Vagina (tissue), 2 donors: ENCODE measurements around the gene ARAF. TPM values are rescaled to one million over a fixed set of nuclear protein-coding genes. Genes with fewer than 3 reads are reported as not detected.

ENCODE experiments used
- DNase-seq, 2 donors: peaks; one replicate each; pipeline ENCODE4 v3.0.0-alpha.2; 2017; ENCODE audit errors: extremely low spot score in 2 of 2
- H3K27ac ChIP-seq: fragments of 200-600 bp; sonication (generic); one replicate; pipeline ENCODE4 v1.5.1; 2019
- H3K27me3 ChIP-seq: fragments of 200-600 bp; sonication (generic); one replicate; pipeline ENCODE4 v1.5.1; 2019
- H3K36me3 ChIP-seq, 2 donors: fragments of 200-600 bp; sonication (generic); one replicate each; pipeline ENCODE4 v1.5.1; 2017 to 2019
- H3K4me1 ChIP-seq: fragments of 200-600 bp; sonication (generic); one replicate; pipeline ENCODE4 v1.5.1; 2019
- H3K4me3 ChIP-seq, 2 donors: fragments of 200-600 bp; sonication (generic); 1 replicate in 1 of 2; 2 replicates in 1 of 2; pipeline ENCODE4 v1.5.1; 2016 to 2019
- H3K9me3 ChIP-seq: fragments of 200-600 bp; sonication (generic); one replicate; pipeline ENCODE4 v1.5.1; 2019
- POLR2A ChIP-seq, 2 donors: fragments of 450-650 bp; IDR thresholded peaks; one replicate each; pipeline ENCODE4 v1.6.1; 2017; ENCODE audit warnings: antibody characterized with exemption in 2 of 2, mild to moderate bottlenecking in 2 of 2, moderate library complexity in 2 of 2
- POLR2AphosphoS5 ChIP-seq, 2 donors: sonication (generic); formaldehyde crosslinking; IDR thresholded peaks; one replicate each; pipeline ENCODE4 v1.9.0; 2017; ENCODE audit warnings: antibody characterized with exemption in 2 of 2, mild to moderate bottlenecking in 2 of 2, low read depth in 1 of 2; ENCODE audit not compliant: insufficient read depth in 1 of 2
- intact Hi-C: fragments of 100-400 bp; cut with DNase I; formaldehyde crosslinking; loops from one replicate; pipeline ENCODE4 v1.15.1; 2023
- total RNA-seq: library from RNA; depleted of rRNA; stranded (reverse); fragments of >200 nt; gene quantifications from one replicate; pipeline ENCODE4 v1.2.3, GENCODE V29; 2016
- TF ChIP-seq, protein P1 (sequence below), 3 experiments: fragments of 450-650 bp in 2 of 3; fragments of 200-600 bp in 1 of 3; sonication (generic) in 1 of 3; IDR thresholded peaks; one replicate each; pipeline ENCODE4 v1.5.1; 2017 to 2019; ENCODE audit warnings: antibody characterized with exemption in 3 of 3, mild to moderate bottlenecking in 2 of 3, moderate library complexity in 2 of 3

Gene ARAF
- total RNA-seq, 1 donor from 2014 or later, result 31.4 TPM

DNA sequence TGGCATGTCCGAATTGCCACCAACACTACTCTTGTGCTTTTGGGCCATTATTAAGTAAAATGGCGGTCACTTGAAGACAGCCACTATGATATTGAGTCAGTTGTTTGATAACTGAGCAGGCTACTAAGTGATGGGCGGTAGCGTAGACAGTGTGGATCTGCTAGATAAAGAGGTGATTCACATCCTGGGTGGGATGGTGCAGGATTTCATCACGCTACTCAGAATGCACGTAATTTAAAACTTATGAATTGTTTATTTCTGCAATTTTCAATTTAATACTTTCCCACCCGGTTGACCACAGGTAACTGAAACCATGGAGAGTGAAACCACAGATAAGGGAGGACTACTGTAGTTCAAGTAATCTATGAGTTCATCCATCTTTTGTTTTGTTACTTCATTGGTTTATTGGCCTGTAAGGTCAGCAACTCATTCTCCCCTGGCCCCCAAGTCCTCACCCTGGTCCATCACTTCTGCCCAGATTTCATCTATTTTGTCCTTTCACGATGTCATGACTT, 2.9 kb downstream of the ARAF start:
- peaks cover 0 to 7% of the 10 kb centered on the region in 2 donors for H3K36me3 ChIP-seq
- no peaks in the 10 kb centered on the region for H3K27me3 ChIP-seq
- no peak for TF ChIP-seq POLR2AphosphoS5 (IDR thresholded peaks at IDR 0.05; ENCODE audit: insufficient read depth in 1 of 2, low read depth in 1 of 2)
- no peak for TF ChIP-seq POLR2A (IDR thresholded peaks at IDR 0.05)
- TF ChIP-seq, protein P1, sequence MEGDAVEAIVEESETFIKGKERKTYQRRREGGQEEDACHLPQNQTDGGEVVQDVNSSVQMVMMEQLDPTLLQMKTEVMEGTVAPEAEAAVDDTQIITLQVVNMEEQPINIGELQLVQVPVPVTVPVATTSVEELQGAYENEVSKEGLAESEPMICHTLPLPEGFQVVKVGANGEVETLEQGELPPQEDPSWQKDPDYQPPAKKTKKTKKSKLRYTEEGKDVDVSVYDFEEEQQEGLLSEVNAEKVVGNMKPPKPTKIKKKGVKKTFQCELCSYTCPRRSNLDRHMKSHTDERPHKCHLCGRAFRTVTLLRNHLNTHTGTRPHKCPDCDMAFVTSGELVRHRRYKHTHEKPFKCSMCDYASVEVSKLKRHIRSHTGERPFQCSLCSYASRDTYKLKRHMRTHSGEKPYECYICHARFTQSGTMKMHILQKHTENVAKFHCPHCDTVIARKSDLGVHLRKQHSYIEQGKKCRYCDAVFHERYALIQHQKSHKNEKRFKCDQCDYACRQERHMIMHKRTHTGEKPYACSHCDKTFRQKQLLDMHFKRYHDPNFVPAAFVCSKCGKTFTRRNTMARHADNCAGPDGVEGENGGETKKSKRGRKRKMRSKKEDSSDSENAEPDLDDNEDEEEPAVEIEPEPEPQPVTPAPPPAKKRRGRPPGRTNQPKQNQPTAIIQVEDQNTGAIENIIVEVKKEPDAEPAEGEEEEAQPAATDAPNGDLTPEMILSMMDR (IDR thresholded peaks at IDR 0.05), result no peak
- H3K4me1 ChIP-seq, result peaks cover 24% of the 10 kb centered on the region
- no peak overlapping the region for H3K4me3 ChIP-seq
- no peak for DNase-seq
- H3K9me3 ChIP-seq, result no peaks in the 10 kb centered on the region
- intact Hi-C loops, result no loop called here
- no peak overlapping the region for H3K27ac ChIP-seq

DNA sequence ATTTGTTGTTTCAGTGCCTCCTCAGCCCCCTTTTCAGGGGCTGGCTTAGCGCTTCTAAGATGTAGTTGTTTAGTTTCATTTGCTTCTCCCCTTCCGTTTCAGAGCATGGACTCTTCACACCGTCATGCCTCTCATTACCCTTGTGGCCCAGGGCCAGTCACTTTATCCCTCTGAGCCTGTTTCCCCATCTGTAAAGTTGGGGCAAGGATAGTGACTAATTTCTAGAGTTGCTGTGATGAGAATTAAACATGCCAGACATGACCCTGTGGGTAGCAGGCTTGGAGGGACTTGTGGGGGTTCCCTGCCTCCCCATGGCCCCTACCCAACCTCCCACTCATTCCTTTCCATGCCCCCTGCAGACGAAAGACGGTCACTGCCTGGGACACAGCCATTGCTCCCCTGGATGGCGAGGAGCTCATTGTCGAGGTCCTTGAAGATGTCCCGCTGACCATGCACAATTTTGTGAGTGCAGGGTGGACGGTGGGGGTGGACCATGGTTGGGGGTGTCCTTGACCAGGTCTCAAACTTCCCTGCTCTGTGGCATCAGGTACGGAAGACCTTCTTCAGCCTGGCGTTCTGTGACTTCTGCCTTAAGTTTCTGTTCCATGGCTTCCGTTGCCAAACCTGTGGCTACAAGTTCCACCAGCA, 3.6 kb downstream of the ARAF start:
- intact Hi-C loops, result no loop called here
- TF ChIP-seq POLR2A (IDR thresholded peaks at IDR 0.05) (no peak), POLR2AphosphoS5 (IDR thresholded peaks at IDR 0.05; ENCODE audit: insufficient read depth in 1 of 2, low read depth in 1 of 2) (no peak)
- TF ChIP-seq, protein P1 (IDR thresholded peaks at IDR 0.05), result no peak
- H3K27me3 ChIP-seq, result no peaks in the 10 kb centered on the region
- H3K4me1 ChIP-seq, result peaks cover 24% of the 10 kb centered on the region
- H3K4me3 ChIP-seq, result no peak overlapping the region
- no peak overlapping the region for H3K27ac ChIP-seq
- no peak for DNase-seq
- no peaks in the 10 kb centered on the region for H3K9me3 ChIP-seq
- peaks cover 0 to 7% of the 10 kb centered on the region in 2 donors for H3K36me3 ChIP-seq

DNA sequence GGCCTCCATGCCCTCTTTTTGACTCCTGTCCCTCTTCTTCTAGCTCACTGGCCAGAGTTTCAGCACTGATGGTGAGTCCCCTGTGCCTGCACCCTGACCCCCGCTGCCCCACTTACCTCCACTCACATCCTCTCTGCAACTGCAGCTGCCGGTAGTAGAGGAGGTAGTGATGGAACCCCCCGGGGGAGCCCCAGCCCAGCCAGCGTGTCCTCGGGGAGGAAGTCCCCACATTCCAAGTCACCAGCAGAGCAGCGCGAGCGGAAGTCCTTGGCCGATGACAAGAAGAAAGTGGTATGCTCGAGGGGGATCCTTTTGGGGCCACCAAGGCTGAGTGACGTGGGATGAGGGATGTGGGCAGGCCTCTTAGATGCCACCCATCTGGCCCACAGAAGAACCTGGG, 5.8 kb downstream of the ARAF start:
- H3K4me3 ChIP-seq, result no peak overlapping the region
- no peaks in the 10 kb centered on the region for H3K9me3 ChIP-seq
- intact Hi-C loops, result no loop called here
- H3K36me3 ChIP-seq, result peaks cover 0 to 7% of the 10 kb centered on the region in 2 donors
- TF ChIP-seq, protein P1 (IDR thresholded peaks at IDR 0.05), result no peak
- TF ChIP-seq POLR2A (IDR thresholded peaks at IDR 0.05), result no peak
- no peak for TF ChIP-seq POLR2AphosphoS5 (IDR thresholded peaks at IDR 0.05; ENCODE audit: insufficient read depth in 1 of 2, low read depth in 1 of 2)
- H3K27me3 ChIP-seq, result no peaks in the 10 kb centered on the region
- H3K27ac ChIP-seq, result no peak overlapping the region
- H3K4me1 ChIP-seq, result peaks cover 15% of the 10 kb centered on the region
- no peak for DNase-seq

DNA sequence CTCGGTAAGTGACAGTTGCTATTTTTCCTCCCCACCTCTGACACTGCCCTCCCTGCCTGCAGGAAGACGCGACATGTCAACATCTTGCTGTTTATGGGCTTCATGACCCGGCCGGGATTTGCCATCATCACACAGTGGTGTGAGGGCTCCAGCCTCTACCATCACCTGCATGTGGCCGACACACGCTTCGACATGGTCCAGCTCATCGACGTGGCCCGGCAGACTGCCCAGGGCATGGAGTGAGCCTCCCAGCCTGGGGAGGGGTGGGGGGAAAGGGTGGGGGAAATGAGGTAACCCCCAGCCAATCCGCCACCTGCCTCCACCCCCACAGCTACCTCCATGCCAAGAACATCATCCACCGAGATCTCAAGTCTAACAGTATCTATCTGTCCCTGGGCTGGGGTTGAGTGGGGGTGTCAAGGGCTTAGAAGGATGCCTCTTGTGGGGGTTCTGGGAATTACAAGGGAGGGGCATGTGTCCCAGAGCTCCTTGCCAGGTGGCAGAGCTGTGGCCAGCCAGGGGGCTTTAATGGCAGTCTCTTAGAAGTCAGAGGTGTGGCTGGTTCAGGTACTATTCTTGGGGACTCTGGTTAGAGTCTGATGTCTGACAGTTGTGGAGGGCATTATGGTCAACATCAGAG, 7.8 kb downstream of the ARAF start:
- TF ChIP-seq POLR2AphosphoS5 (IDR thresholded peaks at IDR 0.05; ENCODE audit: insufficient read depth in 1 of 2, low read depth in 1 of 2), result no peak
- TF ChIP-seq POLR2A (IDR thresholded peaks at IDR 0.05), result no peak
- TF ChIP-seq, protein P1 (IDR thresholded peaks at IDR 0.05), result no peak
- H3K4me1 ChIP-seq, result no peaks in the 10 kb centered on the region
- no peaks in the 10 kb centered on the region for H3K9me3 ChIP-seq
- intact Hi-C loops, result no loop called here
- no peak overlapping the region for H3K4me3 ChIP-seq
- peaks cover 0 to 7% of the 10 kb centered on the region in 2 donors for H3K36me3 ChIP-seq
- no peak overlapping the region for H3K27ac ChIP-seq
- DNase-seq, result no peak
- H3K27me3 ChIP-seq, result no peaks in the 10 kb centered on the region

DNA sequence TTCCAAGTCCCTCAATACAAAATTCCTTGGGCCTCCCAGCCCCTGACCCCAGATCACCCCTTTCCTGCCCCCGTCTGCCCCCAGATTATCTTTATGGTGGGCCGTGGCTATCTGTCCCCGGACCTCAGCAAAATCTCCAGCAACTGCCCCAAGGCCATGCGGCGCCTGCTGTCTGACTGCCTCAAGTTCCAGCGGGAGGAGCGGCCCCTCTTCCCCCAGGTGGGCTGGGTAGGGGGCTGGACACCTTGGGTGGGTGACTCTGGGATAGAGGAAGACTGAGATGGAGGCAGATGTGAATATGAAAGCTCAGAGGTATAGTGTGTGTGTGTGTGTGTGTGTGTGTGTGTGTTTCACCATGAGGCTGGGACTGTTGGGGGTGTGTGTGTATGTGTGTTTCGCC, 9.8 kb downstream of the ARAF start:
- H3K9me3 ChIP-seq, result no peaks in the 10 kb centered on the region
- no peak overlapping the region for H3K4me3 ChIP-seq
- H3K27me3 ChIP-seq, result no peaks in the 10 kb centered on the region
- peak in 1 of 2 donors; percentile 88 for DNase-seq
- intact Hi-C loops, result no loop called here
- H3K36me3 ChIP-seq, result peaks cover 0 to 7% of the 10 kb centered on the region in 2 donors
- no peak for TF ChIP-seq POLR2AphosphoS5 (IDR thresholded peaks at IDR 0.05; ENCODE audit: insufficient read depth in 1 of 2, low read depth in 1 of 2)
- TF ChIP-seq, protein P1 (IDR thresholded peaks at IDR 0.05), result no peak
- H3K4me1 ChIP-seq, result no peaks in the 10 kb centered on the region
- H3K27ac ChIP-seq, result no peak overlapping the region
